ENCODE measurements around the gene PRSS33.

GRCh38 chr16:2835638-2836493 is 48.5 kb upstream of the PRSS33 start:
- TF ChIP-seq CTCF (IDR thresholded peaks at IDR 0.05) (no peak), POLR2A (IDR thresholded peaks at IDR 0.05) (no peak)

Measured in gastroesophageal sphincter (tissue), 3 donors.